ENCODE results near the gene DCUN1D2.

GRCh38 chr13:113527272-113527958, 36.9 kb upstream of the DCUN1D2 start:
- TF ChIP-seq POLR2AphosphoS5 (IDR thresholded peaks at IDR 0.05; ENCODE audit: low read length), result no peak
- no peak for TF ChIP-seq CEBPB (IDR thresholded peaks at IDR 0.05; ENCODE audit: borderline replicate concordance in 1 of 2, low read depth in 2 of 2, low read length in 2 of 2)
- TF ChIP-seq ZZZ3 (IDR thresholded peaks at IDR 0.05; ENCODE audit: control insufficient read depth, insufficient read length, low read depth), result no peak
- no peak for TF ChIP-seq FOS (IDR thresholded peaks at IDR 0.05; ENCODE audit: borderline replicate concordance, extremely low read depth, insufficient read length)
- no peak for TF ChIP-seq POLR2AphosphoS2 (IDR thresholded peaks at IDR 0.05; ENCODE audit: low read depth, low read length)
- TF ChIP-seq CTCF (IDR thresholded peaks at IDR 0.05 in 2 of 3, conservative IDR thresholded peaks at IDR 0.05 in 1 of 3; ENCODE audit: control insufficient read depth in 2 of 3, extremely low read depth in 1 of 3, insufficient read depth in 1 of 3, low read depth in 3 of 3, low read length in 3 of 3), result no peak
